Stimulated activated CD4-positive, alpha-beta T cell treated with anti-CD3 and anti-CD28 coated beads, Interleukin-15, amount 100 ng/mL, for 24 hours (primary cell): ENCODE measurements around the gene DTWD1.
"Not testable (repeated sequence)": the region's sequence is repeated elsewhere in the genome, so short reads cannot be mapped to it uniquely, and the experiment has no call there.

ENCODE experiments used
- DNase-seq: peaks from one replicate; pipeline ENCODE4 v3.0.0-alpha.2; 2020

The DTWD1 gene

GRCh38 chr15:49649987-49650386 lies 29.1 kb downstream of the DTWD1 start:
- DNase-seq, result no peak

DNA sequence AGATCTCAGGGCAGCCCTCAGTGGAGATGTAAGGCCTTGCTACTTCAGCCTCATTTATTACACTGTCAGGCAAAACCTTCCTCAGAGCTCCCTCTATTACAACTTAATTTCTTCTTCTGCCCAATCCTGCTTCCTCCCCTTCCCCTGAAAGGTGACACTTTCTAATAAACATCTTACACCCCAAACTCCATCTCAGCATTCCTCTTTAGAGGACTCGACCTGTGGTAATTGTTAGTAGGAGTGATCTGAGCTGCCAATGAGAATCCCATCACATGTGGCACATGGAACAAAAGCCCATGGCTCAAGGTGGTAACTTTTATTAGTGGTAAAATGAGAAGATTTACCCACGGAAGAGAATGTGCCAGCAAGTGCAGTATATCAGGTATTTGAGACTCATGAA lies 29.8 kb downstream of the DTWD1 start:
- no peak for DNase-seq

GRCh38 chr15:49652922-49653321 lies 32.1 kb downstream of the DTWD1 start:
- DNase-seq, result no peak

DNA sequence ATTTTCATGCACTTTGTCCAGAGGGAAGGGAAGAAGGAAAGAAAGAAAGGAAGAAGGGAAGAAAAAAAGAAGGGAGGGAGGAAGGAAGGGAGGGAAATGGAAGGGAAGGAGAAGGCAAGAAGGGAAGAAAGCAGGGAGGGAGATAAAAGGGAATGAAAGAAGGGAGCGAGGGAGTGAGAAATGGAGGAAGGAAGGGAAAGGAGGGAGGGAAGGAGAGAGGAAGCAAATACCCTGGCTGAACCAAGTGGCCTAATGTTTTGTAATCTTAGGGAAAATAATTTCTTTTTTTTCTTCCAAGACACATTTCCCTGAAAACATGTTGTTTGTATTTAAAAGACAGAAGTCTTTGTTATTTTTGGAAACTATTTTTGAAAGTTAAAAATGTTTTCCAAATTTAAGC lies 35.9 kb downstream of the DTWD1 start:
- DNase-seq, result no peak

GRCh38 chr15:49664716-49665115 lies 43.9 kb downstream of the DTWD1 start:
- DNase-seq, result no peak

DNA sequence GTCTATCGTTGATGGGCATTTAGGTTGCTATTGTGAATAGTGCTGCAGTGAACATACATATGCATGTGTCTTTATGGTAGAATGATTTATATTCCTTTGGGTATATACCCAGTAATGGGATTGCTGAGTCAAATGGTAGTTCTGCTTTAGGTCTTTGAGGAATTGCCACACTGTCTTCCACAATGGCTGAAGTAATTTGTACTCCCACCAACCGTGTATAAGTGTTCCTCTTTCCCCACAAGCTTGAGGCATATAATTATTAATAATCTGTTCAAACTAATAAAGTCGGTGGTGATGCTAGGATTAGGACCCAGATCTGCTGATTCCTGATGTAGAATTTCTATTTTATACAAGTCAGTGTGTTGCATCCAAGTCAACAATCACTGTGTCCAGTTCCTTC lies 45.6 kb downstream of the DTWD1 start:
- DNase-seq, result not testable (repeated sequence)

DNA sequence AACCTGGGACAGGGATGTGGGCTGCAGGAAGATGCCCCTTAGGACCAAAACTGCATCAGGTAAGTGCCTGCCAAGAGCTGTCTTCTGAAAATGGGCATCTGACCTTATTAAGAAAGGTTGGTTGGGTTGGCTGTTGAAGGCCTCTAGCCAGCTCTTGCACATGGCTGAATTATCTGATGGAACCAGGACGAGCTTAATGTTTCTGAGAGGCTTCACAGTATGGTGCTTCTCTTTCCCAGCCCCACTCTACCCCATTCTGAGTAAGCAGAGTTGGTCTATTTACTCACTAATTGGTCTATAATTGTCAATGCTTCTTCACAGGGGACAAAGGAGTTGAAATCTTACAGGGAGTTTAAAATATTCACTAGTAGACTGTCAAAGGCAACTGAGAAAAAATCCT lies 48.4 kb downstream of the DTWD1 start:
- no peak for DNase-seq

DNA sequence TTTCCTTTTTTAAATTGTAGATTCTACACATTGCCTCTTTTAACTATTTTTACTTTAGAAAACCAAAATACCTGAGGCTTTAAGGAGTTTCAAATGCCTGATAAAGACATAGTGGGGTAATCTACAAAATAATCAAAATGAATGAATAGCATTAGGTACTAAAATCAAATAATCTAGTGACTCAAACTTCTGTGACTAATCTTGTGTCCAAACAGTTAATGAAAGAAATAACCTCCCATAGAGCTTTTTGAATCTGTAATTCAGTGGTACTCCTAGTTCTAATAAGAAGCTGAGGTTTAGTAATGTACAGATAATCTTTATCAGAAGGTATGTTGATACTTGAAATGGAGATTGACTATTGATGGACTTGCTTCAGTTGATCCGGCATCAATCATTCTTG lies 53.0 kb downstream of the DTWD1 start:
- DNase-seq, result no peak

- DNase-seq, result no peak
These were observed 53.5 kb downstream of the DTWD1 start for GRCh38 chr15:49674370-49674769.

DNA sequence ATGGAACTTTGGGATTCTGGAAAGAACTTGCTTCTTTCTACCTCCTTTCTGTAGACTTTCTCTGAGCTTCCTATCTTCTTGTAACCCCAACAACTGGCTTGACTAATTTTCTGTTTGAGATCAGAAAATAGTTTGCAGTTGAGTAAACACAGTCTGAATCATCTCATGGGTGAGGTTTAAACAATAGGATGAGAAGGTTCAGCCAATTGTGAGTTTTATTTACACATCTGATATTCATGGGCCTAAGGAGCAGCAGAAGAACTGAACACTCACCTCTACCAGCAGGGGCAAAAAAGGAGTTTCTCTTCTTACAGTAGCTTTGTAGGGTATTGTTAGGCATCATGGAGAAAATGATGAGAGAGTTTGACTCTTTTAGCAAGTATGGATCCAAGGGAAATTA lies 54.2 kb downstream of the DTWD1 start:
- no peak for DNase-seq

DNA sequence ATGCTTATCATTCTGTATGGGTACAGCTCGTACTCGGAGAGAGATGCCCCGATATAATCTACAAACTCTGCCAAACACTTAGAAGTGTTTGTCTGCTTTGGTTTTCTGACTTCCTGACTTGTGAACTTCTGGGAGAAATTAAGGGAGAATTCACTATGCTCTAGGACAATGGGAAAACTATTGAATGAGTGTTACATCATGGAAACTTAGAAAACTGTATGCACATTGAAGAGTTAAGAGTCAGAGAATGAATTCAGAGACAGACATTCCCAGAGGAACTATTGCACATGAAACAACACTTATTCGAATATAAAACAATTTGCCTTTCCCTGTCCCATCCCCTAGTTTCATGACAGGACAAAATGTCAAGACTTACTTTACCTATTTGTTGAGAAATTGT lies 57.8 kb downstream of the DTWD1 start:
- no peak for DNase-seq

- DNase-seq, result no peak
These were observed 65.8 kb downstream of the DTWD1 start for GRCh38 chr15:49686599-49686998.

DNA sequence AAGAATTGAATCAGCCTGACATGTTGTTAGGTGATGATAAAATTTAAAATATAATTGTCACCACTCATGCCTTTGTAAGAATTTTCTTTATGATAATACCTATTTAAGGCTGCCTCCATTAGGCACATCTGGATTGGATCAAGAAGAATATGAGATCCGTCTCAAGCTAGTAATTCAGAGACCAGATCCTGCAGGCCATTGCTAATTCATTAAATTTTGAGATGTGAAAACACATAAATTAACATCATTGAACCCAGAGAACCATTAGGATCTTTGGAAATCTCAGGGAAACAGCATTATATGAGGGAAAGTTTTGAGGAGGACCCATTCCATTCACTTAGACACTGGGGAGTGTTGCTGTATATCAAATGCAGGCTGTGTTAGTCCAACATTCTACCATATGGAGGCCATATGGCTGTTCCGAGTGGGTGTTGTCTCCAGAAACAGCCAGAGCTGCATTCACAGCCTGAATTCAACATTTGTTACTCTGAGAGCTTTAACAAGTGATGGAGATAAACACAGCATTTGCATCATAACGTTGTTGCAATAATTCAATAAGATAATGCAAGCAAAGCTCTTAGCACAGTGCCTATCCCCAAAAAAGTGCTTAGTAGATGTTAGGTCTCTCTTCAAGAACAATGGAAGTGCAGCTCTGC lies 67.4 kb downstream of the DTWD1 start:
- DNase-seq, result no peak

DNA sequence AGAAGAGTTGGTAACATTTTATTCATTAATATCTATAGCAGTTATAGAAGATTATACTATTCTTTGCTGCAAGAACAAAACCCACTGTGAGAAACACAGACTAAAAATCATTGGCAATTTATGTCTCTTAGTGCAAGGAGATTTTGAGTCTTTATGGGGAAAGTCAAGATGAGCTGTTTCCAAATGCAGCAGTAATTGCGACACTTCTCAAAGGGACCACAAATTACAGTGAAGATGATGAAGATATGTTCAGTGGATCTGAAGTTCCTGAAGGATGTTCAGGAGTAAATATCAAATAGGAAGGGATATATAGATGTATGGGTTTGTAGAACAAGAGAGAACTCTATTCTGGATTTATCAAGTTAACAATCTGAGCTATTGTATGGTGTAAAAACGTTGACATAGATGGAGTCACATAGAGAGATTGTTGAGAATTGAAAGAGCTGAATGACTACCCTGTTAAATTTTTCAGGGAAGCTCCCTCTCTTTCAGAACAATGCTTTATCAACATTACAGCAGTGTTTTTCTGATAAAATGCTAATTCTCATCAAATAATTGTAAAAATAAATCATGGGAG lies 71.8 kb downstream of the DTWD1 start:
- no peak for DNase-seq

DNA sequence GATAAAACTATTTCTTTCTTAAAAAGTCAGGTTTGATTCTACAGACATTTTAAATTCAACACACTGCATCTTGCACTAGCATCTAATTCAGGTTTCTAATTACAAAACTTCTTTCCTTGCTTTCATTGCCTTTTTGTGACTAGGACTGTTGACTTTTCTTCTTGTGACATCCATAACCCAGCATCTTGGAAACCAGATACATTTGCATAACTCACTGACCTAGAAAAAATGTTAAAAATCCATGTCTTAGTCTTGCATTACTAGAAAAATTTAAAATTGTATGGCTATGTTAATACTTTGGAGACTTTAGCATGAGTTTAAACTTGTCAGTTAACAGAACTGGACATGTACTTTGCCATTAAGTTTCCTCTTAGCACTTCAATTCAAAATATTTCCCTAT lies 72.7 kb downstream of the DTWD1 start:
- DNase-seq, result no peak

DNA sequence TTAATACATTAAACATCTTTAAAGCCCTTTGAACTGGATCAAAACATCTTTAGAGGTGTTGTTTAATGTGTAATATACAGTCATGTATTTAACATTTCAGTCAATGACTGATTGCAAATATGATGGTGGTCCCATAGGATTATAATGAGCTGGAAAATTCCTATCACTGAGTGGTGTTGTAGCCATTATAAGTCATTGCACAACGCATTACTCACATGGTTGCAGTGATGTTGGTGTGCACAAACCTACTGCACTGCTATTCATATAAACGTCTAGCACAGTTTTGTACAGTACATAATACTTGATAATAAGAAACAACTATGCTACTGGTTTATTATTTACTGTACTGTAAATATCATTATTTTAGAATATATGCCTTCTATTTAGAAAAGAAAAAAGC lies 75.6 kb downstream of the DTWD1 start:
- no peak for DNase-seq

- DNase-seq, result no peak
These were observed 76.3 kb downstream of the DTWD1 start for GRCh38 chr15:49697121-49697520.

- DNase-seq, result not testable (repeated sequence)
These were observed 82.1 kb downstream of the DTWD1 start for GRCh38 chr15:49702982-49703381.
